ENCODE data around the gene AACS. TPM values are rescaled to one million over a fixed set of nuclear protein-coding genes. Genes with fewer than 3 reads are reported as not detected.

Gene AACS
- total RNA-seq, 4 donors from 2014 or later = 38.0 to 53.3 (median 44.3) TPM

DNA sequence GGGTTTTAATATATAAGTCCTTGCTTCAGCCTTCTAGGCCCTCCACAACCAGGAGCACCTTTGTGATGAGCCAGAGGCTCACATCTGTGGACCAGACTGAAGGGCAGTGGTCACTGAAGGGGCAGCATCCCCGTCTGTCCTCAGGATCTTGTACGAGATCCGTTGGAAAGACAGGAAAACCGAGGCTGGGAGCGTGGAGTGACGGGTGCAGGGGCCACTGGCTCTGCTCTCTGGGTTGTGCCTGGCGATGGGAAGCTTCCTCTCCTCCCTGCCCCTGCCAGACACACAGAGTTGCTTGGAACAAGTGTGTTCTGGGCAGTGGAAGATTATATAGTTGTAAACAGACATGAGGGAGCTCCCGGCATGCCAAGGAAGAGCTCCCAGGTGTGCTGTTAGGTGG lies 48.0 kb downstream of the AACS start:
- Histone ChIP-seq H3K27me3 (no peaks in the 10 kb centered on the region), H3K4me3 (no peak overlapping the region), H3K4me1 (peaks cover 0 to 9% (median 0%) of the 10 kb centered on the region in 3 donors), H3K27ac (no peak overlapping the region), H3K36me3 (peaks cover 0 to 100% (median 8%) of the 10 kb centered on the region in 3 donors), H3K9me3 (no peaks in the 10 kb centered on the region)
- TF ChIP-seq POLR2A (IDR thresholded peaks at IDR 0.05) = no peak
- TF ChIP-seq CTCF (IDR thresholded peaks at IDR 0.05) = no peak
- DNase-seq = no peak
- WGBS, 2 donors = 92 to 96% methylated on average over 7 of the region's 8 CpGs
- intact Hi-C loops (cut with DNase I) = no loop called here

DNA sequence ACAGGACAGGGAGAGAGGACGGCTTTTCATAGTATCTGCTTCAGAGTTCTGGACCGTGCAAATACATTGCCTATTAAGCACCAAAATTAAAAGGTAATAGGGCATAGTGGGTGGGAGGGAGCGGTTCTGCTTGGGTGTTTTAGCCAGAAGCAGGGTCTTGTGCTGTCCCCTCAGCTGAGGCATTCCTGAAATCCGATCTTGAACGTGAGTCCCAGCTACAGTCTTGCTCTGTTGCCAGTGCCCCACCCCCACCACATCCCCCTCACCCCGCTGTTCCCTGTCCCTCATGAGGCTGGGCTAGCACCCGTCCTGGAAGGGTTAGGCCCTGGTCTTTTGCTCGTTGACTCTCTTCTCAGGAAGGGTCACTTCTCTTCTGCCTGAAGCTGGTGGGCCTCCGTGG lies 48.6 kb downstream of the AACS start:
- Histone ChIP-seq H3K4me1 (peaks cover 0 to 9% (median 0%) of the 10 kb centered on the region in 3 donors), H3K27ac (no peak overlapping the region), H3K36me3 (peaks cover 0 to 100% (median 8%) of the 10 kb centered on the region in 3 donors), H3K9me3 (no peaks in the 10 kb centered on the region), H3K4me3 (no peak overlapping the region), H3K27me3 (no peaks in the 10 kb centered on the region)
- TF ChIP-seq POLR2A (IDR thresholded peaks at IDR 0.05) = no peak
- no peak for TF ChIP-seq CTCF (IDR thresholded peaks at IDR 0.05)
- WGBS, 2 donors = 76 to 84% methylated on average over 5 to 8 of the region's 9 CpGs
- intact Hi-C loops (cut with DNase I) = no loop called here
- no peak for DNase-seq

DNA sequence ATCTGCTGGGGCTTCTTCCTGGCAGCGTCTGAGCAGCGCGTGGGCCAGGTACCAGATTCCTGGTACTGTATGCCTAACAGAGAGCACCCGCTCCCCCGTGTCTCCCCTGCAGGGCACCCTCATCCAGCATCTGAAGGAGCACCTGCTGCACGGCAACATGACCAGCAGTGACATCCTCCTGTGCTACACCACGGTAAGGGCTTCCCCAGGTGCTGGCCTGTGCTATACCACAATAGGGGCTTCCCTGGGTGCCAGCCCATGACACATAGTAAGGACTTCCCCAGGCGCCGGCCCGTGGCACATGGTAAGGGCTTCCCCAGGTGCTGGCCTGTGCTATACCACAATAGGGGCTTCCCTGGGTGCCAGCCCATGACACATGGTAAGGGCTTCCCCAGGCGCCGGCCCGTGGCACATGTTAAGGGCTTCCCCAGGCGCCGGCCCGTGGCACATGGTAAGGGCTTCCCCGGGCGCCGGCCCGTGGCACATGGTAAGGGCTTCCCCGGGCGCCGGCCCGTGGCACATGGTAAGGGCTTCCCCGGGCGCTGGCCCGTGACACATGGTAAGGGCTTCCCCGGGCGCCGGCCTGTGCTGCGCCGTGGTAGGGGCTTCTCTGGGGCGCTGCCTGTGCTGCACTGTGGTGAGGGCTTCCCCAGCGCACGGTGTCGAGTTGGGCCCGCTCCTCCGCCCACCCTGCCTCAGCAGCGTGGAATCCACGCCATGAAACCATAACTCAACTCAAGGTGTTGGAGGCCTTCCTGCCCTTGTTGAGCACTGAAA lies 49.3 kb downstream of the AACS start:
- DNase-seq = no peak
- Histone ChIP-seq H3K27ac (no peak overlapping the region), H3K4me1 (peaks cover 0 to 9% (median 0%) of the 10 kb centered on the region in 3 donors), H3K9me3 (no peaks in the 10 kb centered on the region), H3K4me3 (no peak overlapping the region), H3K36me3 (peaks cover 0 to 100% (median 8%) of the 10 kb centered on the region in 3 donors), H3K27me3 (no peaks in the 10 kb centered on the region)
- no CpG with 5 or more reads among the region's 40 CpGs for WGBS, 2 donors
- TF ChIP-seq POLR2A (IDR thresholded peaks at IDR 0.05) = no peak
- TF ChIP-seq CTCF (IDR thresholded peaks at IDR 0.05) = no peak
- intact Hi-C loops (cut with DNase I) = no loop called here

DNA sequence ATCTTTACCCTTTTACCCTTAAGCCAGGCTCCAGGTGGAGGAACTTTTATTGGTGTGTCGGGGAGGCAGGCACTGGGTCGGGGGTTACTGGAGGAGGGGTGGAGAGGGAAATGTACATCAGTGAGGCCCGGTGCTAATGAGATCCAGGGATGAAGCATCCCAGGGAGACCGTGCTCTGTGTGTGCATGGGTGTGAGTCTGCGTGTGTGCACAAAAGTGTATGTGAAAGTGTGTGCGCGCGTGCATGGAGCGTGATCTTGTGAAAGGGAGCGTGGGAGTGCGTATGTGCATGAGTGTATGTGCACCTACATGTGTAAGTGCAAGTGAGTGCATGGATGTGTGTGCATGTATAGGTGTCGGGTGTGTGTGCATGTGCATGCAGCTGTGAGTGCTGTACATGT lies 55.3 kb downstream of the AACS start:
- no peaks in the 10 kb centered on the region for H3K9me3 ChIP-seq
- no peak overlapping the region for H3K27ac ChIP-seq
- H3K4me1 ChIP-seq = peaks cover 0 to 15% (median 0%) of the 10 kb centered on the region in 3 donors
- no peak for DNase-seq
- H3K27me3 ChIP-seq = no peaks in the 10 kb centered on the region
- WGBS, 2 donors = 93 to 98% methylated on average over 12 of the region's 12 CpGs
- intact Hi-C loops (cut with DNase I) = no loop called here
- TF ChIP-seq CTCF (IDR thresholded peaks at IDR 0.05) (no peak), POLR2A (IDR thresholded peaks at IDR 0.05) (no peak)
- H3K36me3 ChIP-seq = peaks cover 0 to 99% (median under 1%) of the 10 kb centered on the region in 3 donors
- H3K4me3 ChIP-seq = no peak overlapping the region

GRCh38 chr12:125121106-125121505 lies 55.9 kb downstream of the AACS start:
- WGBS, 2 donors = 69 to 86% methylated on average over 2 to 3 of the region's 14 CpGs
- H3K9me3 ChIP-seq = no peaks in the 10 kb centered on the region
- no peaks in the 10 kb centered on the region for H3K27me3 ChIP-seq
- H3K4me3 ChIP-seq = no peak overlapping the region
- intact Hi-C loops (cut with DNase I) = no loop called here
- H3K27ac ChIP-seq = no peak overlapping the region
- DNase-seq = no peak
- H3K36me3 ChIP-seq = peaks cover 0 to 99% (median 0%) of the 10 kb centered on the region in 3 donors
- no peak for TF ChIP-seq POLR2A (IDR thresholded peaks at IDR 0.05)
- no peak for TF ChIP-seq CTCF (IDR thresholded peaks at IDR 0.05)
- peaks cover 0 to 15% (median 0%) of the 10 kb centered on the region in 3 donors for H3K4me1 ChIP-seq

Data from esophagus squamous epithelium (tissue), 5 donors.